Mesendoderm (in vitro differentiated cells): ENCODE results near the gene RNF130.
"Not testable (repeated sequence)": the region's sequence is repeated elsewhere in the genome, so short reads cannot be mapped to it uniquely, and the experiment has no call there.

Source experiments
- DNase-seq: peaks from one replicate; pipeline ENCODE4 v3.0.0; 2013
- H2AK5ac ChIP-seq: 2 replicates; pipeline ENCODE4 v1.6.1; 2013; ENCODE audit warnings: low read length, inconsistent platforms
- H2BK120ac ChIP-seq: 2 replicates; pipeline ENCODE4 v1.6.1; 2013; ENCODE audit warnings: low read depth, mild to moderate bottlenecking, low read length, moderate library complexity, mixed read lengths
- H2BK15ac ChIP-seq: replicated peaks from 2 replicates; pipeline ENCODE4 v1.6.1; 2013; ENCODE audit warnings: low read depth, mild to moderate bottlenecking, moderate library complexity
- H2BK5ac ChIP-seq: 2 replicates; pipeline ENCODE4 v1.6.1; 2013; ENCODE audit warnings: low read length, inconsistent platforms
- H3K18ac ChIP-seq: 2 replicates; pipeline ENCODE4 v1.6.1; 2013; ENCODE audit warnings: mild to moderate bottlenecking, low read length, mixed read lengths
- H3K23ac ChIP-seq: one replicate; pipeline ENCODE4 v1.6.1; 2013; ENCODE audit warnings: low read length
- H3K27ac ChIP-seq: 2 replicates; pipeline ENCODE4 v1.5.1; 2013; ENCODE audit warnings: low read depth, mild to moderate bottlenecking, inconsistent platforms, low read length, moderate library complexity
- H3K27me3 ChIP-seq: 2 replicates; pipeline ENCODE4 v1.6.1; 2013; ENCODE audit warnings: low read length, control low read depth, mild to moderate bottlenecking, inconsistent platforms; ENCODE audit not compliant: insufficient read depth, poor library complexity
- H3K36me3 ChIP-seq: 2 replicates; pipeline ENCODE4 v1.6.1; 2013; ENCODE audit warnings: low read length, inconsistent platforms; ENCODE audit not compliant: control insufficient read depth, insufficient read depth
- H3K4ac ChIP-seq: one replicate; pipeline ENCODE4 v1.6.1; 2013; ENCODE audit warnings: low read depth, mild to moderate bottlenecking, low read length, moderate library complexity
- H3K4me1 ChIP-seq: 2 replicates; pipeline ENCODE4 v1.6.1; 2013; ENCODE audit warnings: low read depth, low read length, inconsistent platforms; ENCODE audit not compliant: control insufficient read depth
- H3K4me2 ChIP-seq: 2 replicates; pipeline ENCODE4 v1.6.1; 2013; ENCODE audit warnings: low read length
- H3K4me3 ChIP-seq: 2 replicates; pipeline ENCODE4 v1.5.1; 2013; ENCODE audit warnings: mild to moderate bottlenecking, low read length
- H3K56ac ChIP-seq: one replicate; pipeline ENCODE4 v1.6.1; 2013; ENCODE audit warnings: low read length
- H3K79me1 ChIP-seq: 2 replicates; pipeline ENCODE4 v1.6.1; 2013; ENCODE audit warnings: low read length, inconsistent platforms
- H3K79me2 ChIP-seq: 2 replicates; pipeline ENCODE4 v1.6.1; 2013; ENCODE audit warnings: mild to moderate bottlenecking, low read length; ENCODE audit not compliant: control insufficient read depth, insufficient read depth
- H3K9ac ChIP-seq: 2 replicates; pipeline ENCODE4 v1.6.1; 2013; ENCODE audit warnings: low read length, inconsistent platforms
- H4K5ac ChIP-seq: one replicate; pipeline ENCODE4 v1.6.1; 2013; ENCODE audit warnings: low read length
- H4K8ac ChIP-seq: one replicate; pipeline ENCODE4 v1.6.1; 2013; ENCODE audit warnings: low read depth, mild to moderate bottlenecking, control low read depth, low read length, moderate library complexity
- WGBS: extraction: QIAGEN DNeasy Blood & Tissue Kit; methylation state at CpG from one replicate; pipeline ENCODE4 v1.1.7; 2013; ENCODE audit warnings: low lambda C conversion rate, missing lambda C conversion rate; ENCODE audit not compliant: insufficient coverage; ENCODE audit errors: extremely low coverage; 5-methylcytosine and 5-hydroxymethylcytosine counted together

Gene RNF130

DNA sequence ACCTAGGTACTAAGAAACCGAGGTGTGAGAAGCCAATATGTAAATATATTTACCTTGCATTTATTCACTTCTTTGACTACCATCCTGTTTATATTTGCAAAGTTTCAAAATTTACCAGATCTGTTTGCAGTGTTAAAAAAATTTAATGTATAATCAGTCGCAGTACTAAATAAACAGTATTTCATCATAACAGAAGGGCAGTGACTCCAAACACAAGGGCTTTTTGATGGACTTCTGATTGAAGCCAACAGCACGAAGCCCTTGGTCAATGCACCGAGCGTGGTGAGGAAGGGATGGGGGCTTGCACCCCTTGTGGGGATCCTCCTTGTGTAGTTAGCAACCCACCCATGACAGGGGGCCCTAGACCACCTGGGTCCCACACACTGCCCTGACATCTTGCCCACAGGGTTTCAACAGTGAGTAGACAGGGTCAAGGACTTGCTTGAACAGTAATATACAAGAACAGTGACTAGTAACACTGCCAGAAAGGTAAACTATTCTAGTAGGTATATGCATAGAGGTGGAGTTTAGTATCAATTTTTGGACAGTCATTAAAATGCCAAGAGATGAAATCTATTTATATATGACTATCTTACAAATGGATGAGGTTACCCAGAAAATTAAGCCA, 111.2 kb downstream of the RNF130 start:
- Histone ChIP-seq H3K27ac (no peak overlapping the region), H3K79me2 (no peaks in the 10 kb centered on the region), H3K23ac (no peak overlapping the region), H2BK15ac (no peak overlapping the region), H3K27me3 (no peaks in the 10 kb centered on the region), H2BK5ac (no peak overlapping the region), H3K9ac (no peak overlapping the region), H3K4ac (no peak overlapping the region), H3K56ac (no peak overlapping the region), H2AK5ac (no peak overlapping the region), H4K5ac (no peak overlapping the region), H3K4me1 (no peaks in the 10 kb centered on the region), H3K18ac (no peak overlapping the region), H3K4me3 (no peak overlapping the region), H3K79me1 (no peaks in the 10 kb centered on the region), H4K8ac (no peak overlapping the region), H3K4me2 (no peak overlapping the region), H2BK120ac (no peak overlapping the region), H3K36me3 (no peaks in the 10 kb centered on the region)
- DNase-seq = no peak
- WGBS = no CpG with 5 or more reads among the region's 5 CpGs

DNA sequence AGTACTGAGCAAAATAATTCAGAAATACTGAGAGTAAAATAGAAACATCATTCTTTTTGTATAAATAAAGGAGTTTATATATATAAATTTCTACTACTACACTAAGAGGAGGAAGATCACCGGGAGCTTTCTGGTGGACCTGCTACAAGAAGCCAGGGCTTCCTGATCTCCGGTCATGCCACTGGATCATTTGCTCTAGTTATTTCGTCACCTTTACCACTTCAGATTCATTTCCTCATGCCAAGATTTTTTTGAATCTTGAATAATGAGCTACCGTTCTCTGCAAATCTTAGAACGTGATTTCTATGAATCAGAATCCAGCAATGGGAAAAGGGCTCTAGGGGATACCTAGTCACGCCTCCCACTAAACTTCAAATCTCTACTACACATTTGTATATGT, 111.9 kb downstream of the RNF130 start:
- Histone ChIP-seq H3K27me3 (no peaks in the 10 kb centered on the region), H3K18ac (no peak overlapping the region), H2BK120ac (no peak overlapping the region), H3K56ac (no peak overlapping the region), H3K79me2 (no peaks in the 10 kb centered on the region), H3K27ac (no peak overlapping the region), H2AK5ac (no peak overlapping the region), H3K9ac (no peak overlapping the region), H3K4ac (no peak overlapping the region), H3K4me3 (no peak overlapping the region), H3K36me3 (no peaks in the 10 kb centered on the region), H3K23ac (no peak overlapping the region), H4K8ac (no peak overlapping the region), H3K4me1 (no peaks in the 10 kb centered on the region), H2BK15ac (no peak overlapping the region), H3K4me2 (no peak overlapping the region), H4K5ac (no peak overlapping the region), H3K79me1 (no peaks in the 10 kb centered on the region), H2BK5ac (no peak overlapping the region)
- WGBS = no CpG with 5 or more reads among the region's 6 CpGs
- DNase-seq = no peak

DNA sequence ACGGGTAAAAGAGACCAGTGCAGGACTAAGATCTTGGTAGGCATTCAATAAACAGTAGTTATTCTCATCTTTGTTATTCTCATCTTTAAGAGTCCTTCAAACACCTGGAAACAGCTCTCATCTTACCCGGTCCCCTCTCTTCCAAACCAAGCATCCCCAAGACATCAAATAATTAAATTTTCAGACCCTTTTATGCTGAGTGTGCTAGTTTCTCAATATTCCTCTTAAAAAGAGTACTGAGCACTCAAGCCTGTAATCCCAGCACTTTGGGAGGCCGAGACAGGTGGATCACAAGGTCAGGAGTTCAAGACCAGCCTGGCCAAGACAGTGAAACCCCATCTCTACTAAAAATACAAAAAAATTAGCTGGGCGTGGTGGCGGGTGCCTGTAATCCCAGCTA, 112.4 kb downstream of the RNF130 start:
- not testable (repeated sequence) for DNase-seq, H2BK15ac ChIP-seq, H4K5ac ChIP-seq, H3K79me1 ChIP-seq, H3K18ac ChIP-seq, H2BK5ac ChIP-seq, H3K4me3 ChIP-seq, H3K79me2 ChIP-seq, H2AK5ac ChIP-seq, H3K4me1 ChIP-seq, H4K8ac ChIP-seq, H3K56ac ChIP-seq, H3K4ac ChIP-seq, H2BK120ac ChIP-seq, H3K9ac ChIP-seq, H3K27me3 ChIP-seq, H3K27ac ChIP-seq, H3K4me2 ChIP-seq, H3K23ac ChIP-seq, H3K36me3 ChIP-seq
- WGBS = no CpG with 5 or more reads among the region's 5 CpGs

DNA sequence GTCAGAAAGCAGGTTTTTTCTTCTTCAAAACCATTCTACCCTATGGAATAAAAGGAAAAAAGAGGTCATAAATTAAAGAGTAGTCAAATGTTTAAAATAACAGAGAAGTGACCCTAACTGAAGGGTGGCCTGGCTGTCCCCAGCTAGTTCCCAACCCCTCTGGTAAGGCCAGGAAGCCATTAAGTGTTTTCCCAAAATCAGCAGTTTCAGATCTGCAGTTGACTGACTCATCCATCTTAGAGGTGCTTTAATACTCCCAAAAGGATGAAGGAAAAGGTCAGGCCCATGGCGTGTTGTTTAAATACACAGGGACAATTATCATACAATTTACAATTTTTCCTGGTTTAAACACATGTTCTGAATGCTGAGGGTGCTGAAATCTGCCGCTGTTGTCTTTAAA, 115.9 kb downstream of the RNF130 start:
- DNase-seq = no peak
- Histone ChIP-seq H3K27ac (no peak overlapping the region), H3K4ac (no peak overlapping the region), H2BK120ac (no peak overlapping the region), H3K4me1 (no peaks in the 10 kb centered on the region), H3K18ac (no peak overlapping the region), H3K79me1 (no peaks in the 10 kb centered on the region), H4K5ac (no peak overlapping the region), H2AK5ac (no peak overlapping the region), H3K79me2 (no peaks in the 10 kb centered on the region), H3K27me3 (no peaks in the 10 kb centered on the region), H2BK15ac (no peak overlapping the region), H4K8ac (no peak overlapping the region), H3K36me3 (no peaks in the 10 kb centered on the region), H3K23ac (no peak overlapping the region), H2BK5ac (no peak overlapping the region), H3K4me3 (no peak overlapping the region), H3K4me2 (no peak overlapping the region), H3K56ac (no peak overlapping the region), H3K9ac (no peak overlapping the region)
- no CpG with 5 or more reads among the region's 2 CpGs for WGBS

DNA sequence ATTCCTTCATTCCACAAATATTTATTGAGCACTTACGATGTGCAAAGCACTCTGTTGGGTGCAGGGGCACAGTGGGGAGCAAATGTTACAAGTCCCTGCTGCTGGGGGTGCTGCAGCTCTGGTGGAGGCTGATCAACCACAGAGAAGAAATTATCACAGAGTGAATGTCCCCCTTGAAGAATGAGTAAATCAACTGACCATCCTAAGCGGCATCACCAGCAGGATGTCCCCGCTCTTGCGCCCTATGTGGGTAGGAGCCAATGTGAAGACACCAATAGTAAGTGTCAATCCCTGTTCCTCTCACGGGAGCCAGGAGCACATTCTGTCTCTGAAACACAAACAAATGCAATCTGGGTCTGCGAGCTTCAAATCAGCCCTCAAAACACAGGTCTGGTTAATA, 116.5 kb downstream of the RNF130 start:
- Histone ChIP-seq H3K4me2 (no peak overlapping the region), H3K27me3 (no peaks in the 10 kb centered on the region), H3K9ac (no peak overlapping the region), H3K23ac (no peak overlapping the region), H3K79me2 (no peaks in the 10 kb centered on the region), H3K56ac (no peak overlapping the region), H2BK120ac (no peak overlapping the region), H2BK15ac (no peak overlapping the region), H3K79me1 (no peaks in the 10 kb centered on the region), H2BK5ac (no peak overlapping the region), H3K4me1 (no peaks in the 10 kb centered on the region), H3K27ac (no peak overlapping the region), H3K18ac (no peak overlapping the region), H4K5ac (no peak overlapping the region), H3K4ac (no peak overlapping the region), H4K8ac (no peak overlapping the region), H3K4me3 (no peak overlapping the region), H2AK5ac (no peak overlapping the region), H3K36me3 (no peaks in the 10 kb centered on the region)
- no peak for DNase-seq
- no CpG with 5 or more reads among the region's 6 CpGs for WGBS

DNA sequence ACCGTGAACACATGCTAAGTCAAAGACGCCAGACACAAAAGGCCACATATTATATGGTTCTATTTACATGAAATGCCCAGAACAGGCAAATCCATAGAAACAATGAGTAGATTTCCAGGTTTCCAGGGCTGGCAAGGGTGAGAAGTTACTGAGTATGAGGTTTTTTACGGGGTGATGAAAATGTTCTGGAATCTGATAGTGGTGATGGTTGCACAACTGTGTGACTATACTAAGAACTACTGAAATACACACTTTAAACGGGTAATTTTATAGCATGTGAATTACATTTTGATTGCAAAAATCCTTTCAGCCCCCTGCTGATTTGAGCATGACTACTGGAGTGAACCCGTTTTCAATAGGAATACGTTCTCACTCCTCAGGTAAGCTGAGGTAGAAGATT, 117.1 kb downstream of the RNF130 start:
- no peaks in the 10 kb centered on the region for H3K4me1 ChIP-seq
- DNase-seq = no peak
- no peak overlapping the region for H3K18ac ChIP-seq
- H2BK5ac ChIP-seq = no peak overlapping the region
- H3K79me2 ChIP-seq = no peaks in the 10 kb centered on the region
- H3K4me2 ChIP-seq = no peak overlapping the region
- H3K9ac ChIP-seq = no peak overlapping the region
- no peak overlapping the region for H3K4me3 ChIP-seq
- no peaks in the 10 kb centered on the region for H3K27me3 ChIP-seq
- H3K4ac ChIP-seq = no peak overlapping the region
- WGBS = no CpG with 5 or more reads among the region's 6 CpGs
- H2BK15ac ChIP-seq = no peak overlapping the region
- H3K56ac ChIP-seq = no peak overlapping the region
- no peaks in the 10 kb centered on the region for H3K79me1 ChIP-seq
- no peak overlapping the region for H4K5ac ChIP-seq
- H2AK5ac ChIP-seq = no peak overlapping the region
- no peak overlapping the region for H4K8ac ChIP-seq
- no peak overlapping the region for H2BK120ac ChIP-seq
- no peak overlapping the region for H3K23ac ChIP-seq
- H3K36me3 ChIP-seq = no peaks in the 10 kb centered on the region
- H3K27ac ChIP-seq = no peak overlapping the region
